PC-9 (cell line): ENCODE results near the gene DMXL1.

ENCODE experiments used
- CTCF ChIP-seq: fragments of 200-600 bp; sonication (generic); conservative IDR thresholded peaks from 2 replicates; pipeline ENCODE4 v1.6.1; 2017; ENCODE audit warnings: mixed run types, antibody characterized with exemption, mild to moderate bottlenecking, moderate library complexity
- EZH2 ChIP-seq: fragments of 200-600 bp; sonication (generic); IDR thresholded peaks from 2 replicates; pipeline ENCODE4 v1.8.0; 2017; ENCODE audit warnings: antibody characterized with exemption, low read depth

DNA sequence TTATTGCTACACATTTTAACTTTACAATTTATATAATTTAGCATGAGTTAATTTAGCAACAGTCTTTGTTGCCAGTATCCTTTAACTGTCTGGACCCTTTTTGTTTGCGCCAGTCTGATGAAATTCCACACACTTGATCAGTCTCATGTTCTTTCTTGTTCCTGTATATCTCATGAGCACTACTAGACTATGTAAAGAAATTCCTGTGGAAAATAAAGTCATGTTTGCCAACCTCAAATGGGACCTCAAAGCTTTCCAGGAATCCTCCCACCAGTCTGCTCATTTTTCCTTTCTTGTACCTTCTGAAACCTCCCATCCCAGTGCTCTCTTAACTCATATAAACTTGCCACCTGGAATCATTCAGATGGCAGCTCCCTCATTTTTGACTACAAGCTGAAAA is 8.0 kb downstream of the DMXL1 start:
- TF ChIP-seq CTCF (no peak), EZH2 (no peak)
